HTR-8/SVneo (cell line): ENCODE data around the gene HMG20B.
A peak's percentile ranks its signal among the peaks of the same experiment; 100 is the strongest.
"Not testable (repeated sequence)": the region's sequence is repeated elsewhere in the genome, so short reads cannot be mapped to it uniquely, and the experiment has no call there.

Experiments
- DNase-seq: peaks from one replicate; pipeline ENCODE4 v3.0.0; 2011; ENCODE audit warnings: low spot score, mixed read lengths; ENCODE audit not compliant: insufficient read length
- FAIRE-seq: peaks from 2 replicates; lab custom pipeline; 2011; peaks lifted over from hg19 to GRCh38; lab: Jason Lieb, UNC

The HMG20B gene

GRCh38 chr19:3554254-3555083 is 18.3 kb upstream of the HMG20B start:
- DNase-seq: no peak
- FAIRE-seq: no peak

GRCh38 chr19:3555653-3556422 is 16.9 kb upstream of the HMG20B start:
- no peak for FAIRE-seq
- no peak for DNase-seq

DNA sequence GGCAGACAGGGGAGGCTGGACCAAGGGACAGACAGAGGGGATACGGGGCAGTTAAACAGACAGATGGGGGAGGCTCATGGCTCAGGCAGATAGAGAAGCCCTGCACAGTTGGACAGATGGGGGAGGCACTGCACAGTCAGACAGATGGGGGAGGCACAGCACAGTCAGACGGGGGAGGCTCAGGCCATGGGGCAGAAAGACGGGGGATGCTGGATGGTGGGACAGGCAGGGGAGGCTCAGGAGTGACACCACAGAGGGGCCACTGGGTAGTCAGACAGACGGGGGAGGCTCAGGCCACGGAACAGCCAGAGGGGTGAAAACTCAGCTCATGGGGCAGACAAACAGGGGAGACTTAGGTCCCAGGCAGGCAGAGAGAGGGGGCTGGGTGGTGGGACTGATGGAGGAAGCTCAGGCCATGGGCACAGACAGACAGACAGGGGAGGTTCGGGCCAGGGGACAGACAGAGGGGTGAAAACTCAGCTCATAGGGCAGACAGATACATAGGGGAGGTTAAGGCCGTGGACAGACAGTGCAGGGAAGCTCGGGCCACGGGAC is 16.2 kb upstream of the HMG20B start:
- FAIRE-seq: no peak
- DNase-seq: no peak

DNA sequence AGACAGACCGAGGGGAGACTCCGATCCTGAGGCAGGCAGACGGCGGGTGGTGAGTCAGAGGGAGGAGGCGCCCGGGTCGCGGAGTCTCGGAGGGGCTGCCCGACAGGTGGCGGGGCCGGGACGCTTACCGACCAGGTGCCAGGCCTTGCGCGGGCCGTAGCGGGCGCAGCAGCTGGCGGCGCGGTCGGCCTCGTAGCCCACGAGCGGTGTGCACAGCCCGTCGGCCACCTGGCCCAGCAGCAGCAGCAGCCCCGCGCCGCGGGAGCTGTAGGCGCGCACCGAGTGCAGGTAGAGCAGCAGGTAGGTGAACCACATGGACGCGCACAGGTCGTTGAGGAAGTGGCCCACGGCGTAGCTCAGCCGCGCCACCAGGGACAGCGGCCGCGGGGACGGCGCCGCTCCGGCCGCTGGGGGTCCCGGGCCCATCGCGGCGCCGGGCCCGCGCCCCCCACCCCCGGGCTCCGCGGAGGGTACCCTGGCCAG is 15.7 kb upstream of the HMG20B start:
- DNase-seq (no peak), FAIRE-seq (no peak)

- FAIRE-seq (peak; percentile 69), DNase-seq (peak; percentile 94)
Observed at GRCh38 chr19:3557461-3558248, 15.1 kb upstream of the HMG20B start, which contains the start of gene MFSD12. Gene MFSD12 (minus strand): TSS chr19:3557586. CDS start chr19:3557403, 183 bp downstream.

GRCh38 chr19:3563709-3564524 is 8.8 kb upstream of the HMG20B start:
- FAIRE-seq: no peak

GRCh38 chr19:3565139-3565538 is 7.6 kb upstream of the HMG20B start:
- DNase-seq (peak; percentile 67), FAIRE-seq (peak; percentile 81)

More at GRCh38 chr19:3563709-3564524, 8.8 kb upstream of the HMG20B start:
- DNase-seq: no peak

DNA sequence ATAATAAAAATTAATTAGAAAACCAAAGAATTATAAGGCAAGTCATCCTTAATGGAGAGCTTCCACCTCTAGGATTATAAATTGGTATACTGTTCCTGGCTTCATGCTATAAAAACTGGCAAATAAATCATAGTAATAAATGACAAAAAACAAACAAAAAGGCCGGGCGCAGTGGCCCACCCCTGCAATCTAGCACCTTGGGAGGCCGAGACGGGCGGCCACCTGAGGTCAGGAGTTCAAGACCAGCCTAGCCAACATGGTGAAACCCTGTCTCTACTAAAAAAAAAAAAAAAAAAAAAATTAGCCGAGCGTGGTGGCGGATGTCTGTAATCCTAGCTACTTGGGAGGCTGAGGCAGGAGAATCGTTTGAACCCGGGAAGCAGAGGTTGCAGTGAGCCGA is 2.7 kb upstream of the HMG20B start:
- FAIRE-seq, DNase-seq: not testable (repeated sequence)

GRCh38 chr19:3570606-3571011 is 2.1 kb upstream of the HMG20B start:
- DNase-seq (no peak), FAIRE-seq (no peak)

- peak; percentile 92 for DNase-seq
- FAIRE-seq: peak; percentile 81
Observed at GRCh38 chr19:3572132-3572854, 451 bp upstream of the HMG20B start.

GRCh38 chr19:3573162-3573857 is 566 bp downstream of the HMG20B start:
- DNase-seq (no peak), FAIRE-seq (no peak)

DNA sequence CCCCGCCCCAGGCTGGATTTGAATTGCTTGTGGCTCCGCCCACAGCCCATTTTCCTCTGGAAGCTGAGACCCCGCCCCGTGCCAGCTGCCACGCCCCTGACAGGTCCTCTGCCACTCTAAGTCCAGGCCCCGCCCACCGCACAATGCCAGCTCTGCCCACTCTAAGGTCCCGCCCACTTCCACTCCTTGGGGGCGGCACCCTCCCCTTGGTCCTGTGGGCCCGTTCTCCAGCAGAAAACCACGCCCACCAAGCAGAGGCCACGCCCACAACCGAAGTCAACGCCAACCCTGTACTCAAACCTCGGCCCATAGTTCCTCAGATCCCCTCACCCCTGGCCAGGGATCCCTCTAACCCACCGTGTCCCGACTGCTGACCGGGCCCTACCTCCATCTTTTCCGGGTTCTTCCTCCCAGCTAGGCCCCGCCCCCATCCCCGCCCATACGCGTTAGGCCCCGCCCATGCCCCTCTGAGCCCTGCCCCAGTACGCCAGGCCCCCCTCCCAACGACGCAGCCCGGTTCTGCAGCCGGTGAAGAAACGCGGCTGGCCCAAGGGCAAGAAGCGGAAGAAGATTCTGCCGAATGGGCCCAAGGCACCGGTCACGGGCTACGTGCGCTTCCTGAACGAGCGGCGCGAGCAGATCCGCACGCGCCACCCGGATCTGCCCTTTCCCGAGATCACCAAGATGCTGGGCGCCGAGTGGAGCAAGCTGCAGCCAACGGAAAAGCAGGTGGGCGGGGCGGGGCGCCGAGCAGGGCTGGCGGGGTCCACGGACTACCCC is 1.3 kb downstream of the HMG20B start:
- DNase-seq (peak; percentile 73), FAIRE-seq (peak; percentile 80)

GRCh38 chr19:3575260-3575741 is 2.6 kb downstream of the HMG20B start:
- no peak for FAIRE-seq
- no peak for DNase-seq

DNA sequence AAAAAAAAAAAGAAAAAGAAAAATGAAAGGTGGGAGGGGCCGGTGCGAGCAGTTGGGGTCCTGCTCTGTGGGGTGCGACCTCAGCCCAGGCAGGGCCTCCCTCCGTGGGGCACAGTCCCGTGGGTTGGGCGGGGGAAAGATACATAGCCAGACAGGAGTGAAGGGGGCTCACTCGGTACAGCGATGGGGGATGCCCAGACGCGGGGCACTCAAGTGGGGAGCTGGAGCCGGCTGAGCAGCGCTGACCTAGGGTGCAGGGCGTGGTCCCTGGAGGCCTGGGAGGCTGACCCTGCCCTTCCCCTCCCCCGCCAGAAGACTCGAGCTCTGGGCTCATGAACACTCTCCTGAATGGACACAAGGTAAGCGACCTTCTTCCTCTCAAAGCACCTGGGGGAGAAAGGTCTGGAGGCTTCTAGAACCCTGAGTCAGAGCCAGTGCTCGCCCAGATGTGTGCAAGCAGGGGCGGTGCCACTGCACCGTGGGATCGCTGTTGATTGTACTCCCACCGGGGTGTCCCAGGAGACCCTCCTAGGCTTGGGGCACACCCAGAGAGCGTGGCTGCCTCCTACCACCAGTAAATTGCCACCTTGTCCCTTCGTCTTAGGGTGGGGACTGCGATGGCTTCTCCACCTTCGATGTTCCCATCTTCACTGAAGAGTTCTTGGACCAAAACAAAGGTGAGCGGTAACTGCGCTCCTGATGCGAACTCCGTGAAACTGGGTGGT is 3.4 kb downstream of the HMG20B start:
- no peak for FAIRE-seq

GRCh38 chr19:3576696-3577443 is 4.1 kb downstream of the HMG20B start:
- FAIRE-seq: no peak
- no peak for DNase-seq

More for the DNA sequence above, 3.4 kb downstream of the HMG20B start:
- DNase-seq: no peak
